Esophagus (tissue), 2 donors: Measurements from ENCODE around the gene ENGASE. TPM values are rescaled to one million over a fixed set of nuclear protein-coding genes. Genes with fewer than 3 reads are reported as not detected.

Experiments
- H3K27ac ChIP-seq, 2 donors: one replicate each; pipeline ENCODE4 v1.5.1; 2013; ENCODE audit warnings: low read depth in 2 of 2, mild to moderate bottlenecking in 2 of 2, inconsistent platforms in 1 of 2, low read length in 1 of 2, moderate library complexity in 1 of 2
- H3K27me3 ChIP-seq, 2 donors: one replicate each; pipeline ENCODE4 v1.6.1; 2013; ENCODE audit warnings: low read length in 2 of 2, control low read depth in 1 of 2, mild to moderate bottlenecking in 1 of 2; ENCODE audit not compliant: insufficient read depth in 2 of 2, control insufficient read depth in 1 of 2
- H3K36me3 ChIP-seq, 2 donors: one replicate each; pipeline ENCODE4 v1.6.1; 2013; ENCODE audit warnings: low read length in 1 of 2; ENCODE audit not compliant: control insufficient read depth in 2 of 2, insufficient read depth in 2 of 2
- H3K4me1 ChIP-seq, 2 donors: one replicate each; pipeline ENCODE4 v1.6.1; 2013; ENCODE audit warnings: low read length in 1 of 2; ENCODE audit not compliant: control insufficient read depth in 2 of 2, insufficient read depth in 2 of 2
- H3K4me3 ChIP-seq, 2 donors: one replicate each; pipeline ENCODE4 v1.5.1; 2013; ENCODE audit warnings: low read length in 2 of 2, mild to moderate bottlenecking in 2 of 2, low read depth in 1 of 2, moderate library complexity in 1 of 2
- H3K9me3 ChIP-seq, 2 donors: one replicate each; pipeline ENCODE4 v1.6.1; 2013; ENCODE audit warnings: mild to moderate bottlenecking in 2 of 2, low read depth in 1 of 2, low read length in 1 of 2, moderate library complexity in 1 of 2; ENCODE audit not compliant: control insufficient read depth in 2 of 2, insufficient read depth in 1 of 2
- WGBS, 2 donors: extraction: QIAGEN DNeasy Blood & Tissue Kit; methylation state at CpG; one replicate each; pipeline ENCODE4 v1.1.7; 2013; 5-methylcytosine and 5-hydroxymethylcytosine counted together
- polyA plus RNA-seq, 2 donors: library from polyadenylated mRNA; stranded (reverse); fragments of 200-250 nt; gene quantifications; one replicate each; pipeline ENCODE4 v1.2.3, GENCODE V29; 2013
- donor health status: healthy with polysubstance abuse.
- donor health status: Bipolar disorder and iron deficiency.

ENGASE gene
- polyA plus RNA-seq, 2 donors, result 10.6 to 31.7 TPM

GRCh38 chr17:79133214-79133613, 58.6 kb downstream of the ENGASE start:
- no peaks in the 10 kb centered on the region for H3K36me3 ChIP-seq
- peaks cover 0 to 6% of the 10 kb centered on the region in 2 donors for H3K4me1 ChIP-seq
- no peak overlapping the region for H3K4me3 ChIP-seq
- H3K9me3 ChIP-seq, result peaks cover 0 to under 1% of the 10 kb centered on the region in 2 donors
- no peaks in the 10 kb centered on the region for H3K27me3 ChIP-seq
- H3K27ac ChIP-seq, result no peak overlapping the region
- WGBS, 2 donors, result 96 to 100% methylated on average over 1 of the region's 1 CpG

GRCh38 chr17:79133985-79134384, 59.4 kb downstream of the ENGASE start:
- no peak overlapping the region for H3K27ac ChIP-seq
- no peaks in the 10 kb centered on the region for H3K27me3 ChIP-seq

GRCh38 chr17:79135011-79135410, 60.4 kb downstream of the ENGASE start:
- WGBS, 2 donors, result 84 to 88% methylated on average over 9 of the region's 9 CpGs
- peaks cover 0 to 4% of the 10 kb centered on the region in 2 donors for H3K9me3 ChIP-seq
- H3K4me3 ChIP-seq, result no peak overlapping the region
- no peak overlapping the region for H3K27ac ChIP-seq
- no peaks in the 10 kb centered on the region for H3K36me3 ChIP-seq
- H3K27me3 ChIP-seq, result no peaks in the 10 kb centered on the region
- H3K4me1 ChIP-seq, result peaks cover 0 to 8% of the 10 kb centered on the region in 2 donors

More at GRCh38 chr17:79133985-79134384, 59.4 kb downstream of the ENGASE start:
- peaks cover 0 to 8% of the 10 kb centered on the region in 2 donors for H3K4me1 ChIP-seq
- no peak overlapping the region for H3K4me3 ChIP-seq
- H3K36me3 ChIP-seq, result no peaks in the 10 kb centered on the region
- 40 to 50% methylated on average over 7 of the region's 7 CpGs for WGBS, 2 donors
- H3K9me3 ChIP-seq, result peaks cover 0 to 4% of the 10 kb centered on the region in 2 donors

- Histone ChIP-seq H3K27me3 (no peaks in the 10 kb centered on the region), H3K27ac (no peak overlapping the region), H3K9me3 (peaks cover 0 to 4% of the 10 kb centered on the region in 2 donors), H3K4me3 (no peak overlapping the region), H3K36me3 (no peaks in the 10 kb centered on the region), H3K4me1 (peaks cover 0 to 8% of the 10 kb centered on the region in 2 donors)
- WGBS, 2 donors, result 43 to 48% methylated on average over 24 of the region's 24 CpGs
These were observed 61.2 kb downstream of the ENGASE start for GRCh38 chr17:79135628-79136405.

Other genes with a start within 250 kb of the ENGASE start
- 10 to 100 TPM; 17.0 to 17.6 TPM for gene USP36, start 234.0 kb upstream of the ENGASE start, polyA plus RNA-seq
- gene CEP295NL, start 171.6 kb upstream of the ENGASE start, polyA plus RNA-seq, result 1 to 10 TPM in 1 of 2 donors, under 1 TPM in 1; 0.25 to 3.5 TPM
- gene TIMP2, start 149.4 kb upstream of the ENGASE start, polyA plus RNA-seq, result 10 to 100 TPM; 30.6 to 39.5 TPM
- 100 to 1,000 TPM in 1 of 2 donors, 10 to 100 TPM in 1; 85.1 to 103 TPM for gene LGALS3BP, start 94.9 kb upstream of the ENGASE start, polyA plus RNA-seq
- gene CANT1, start 65.1 kb upstream of the ENGASE start, polyA plus RNA-seq, result 10 to 100 TPM; 24.1 to 24.5 TPM
- gene C1QTNF1, start 50.7 kb upstream of the ENGASE start, polyA plus RNA-seq, result 1 to 10 TPM; 6.0 to 7.2 TPM